Loucy (cell line): Measurements from ENCODE around the gene CEP290.

Experiments
- H2AFZ ChIP-seq: fragments of 200-600 bp; sonication (generic); 2 replicates; pipeline ENCODE4 v1.6.0; 2016; ENCODE audit warnings: antibody characterized with exemption, mild to moderate bottlenecking, low read length, moderate library complexity
- H3F3A ChIP-seq: fragments of 200-600 bp; 2 replicates; pipeline ENCODE4 v1.6.0; 2016; ENCODE audit warnings: antibody characterized with exemption, low read depth, mild to moderate bottlenecking
- H3K27me3 ChIP-seq: fragments of 200-600 bp; sonication (generic); 2 replicates; pipeline ENCODE4 v1.6.1; 2014; ENCODE audit warnings: low read length, mild to moderate bottlenecking; ENCODE audit not compliant: insufficient read depth, poor library complexity, severe bottlenecking
- H3K36me3 ChIP-seq: fragments of 200-600 bp; sonication (generic); 2 replicates; pipeline ENCODE4 v1.6.1; 2016; ENCODE audit warnings: low read length; ENCODE audit not compliant: insufficient read depth
- H3K4me1 ChIP-seq: fragments of 200-600 bp; sonication (generic); 2 replicates; pipeline ENCODE4 v1.5.1; 2014; ENCODE audit warnings: low read length, mild to moderate bottlenecking; ENCODE audit not compliant: insufficient read depth, poor library complexity, severe bottlenecking
- H3K4me2 ChIP-seq: fragments of 200-600 bp; sonication (generic); 2 replicates; pipeline ENCODE4 v1.6.0; 2014; ENCODE audit warnings: antibody characterized with exemption, low read length, low read depth, mild to moderate bottlenecking; ENCODE audit not compliant: poor library complexity, severe bottlenecking
- H3K4me3 ChIP-seq: fragments of 200-600 bp; sonication (generic); 2 replicates; pipeline ENCODE4 v1.5.1; 2014; ENCODE audit warnings: low read length, mild to moderate bottlenecking, mixed read lengths; ENCODE audit not compliant: poor library complexity, severe bottlenecking
- H3K79me2 ChIP-seq: fragments of 200-600 bp; sonication (generic); 2 replicates; pipeline ENCODE4 v1.6.1; 2014; ENCODE audit warnings: low read length; ENCODE audit not compliant: insufficient read depth
- H3K9ac ChIP-seq: fragments of 200-600 bp; sonication (generic); 2 replicates; pipeline ENCODE4 v1.6.0; 2014; ENCODE audit warnings: mild to moderate bottlenecking, low read depth, low read length, moderate library complexity; ENCODE audit not compliant: poor library complexity, severe bottlenecking
- H3K9me2 ChIP-seq: fragments of 200-600 bp; sonication (generic); replicated peaks from 2 replicates; pipeline ENCODE4 v1.6.1; 2016; ENCODE audit warnings: low read depth, low read length, mixed read lengths
- H3K9me3 ChIP-seq: fragments of 200-600 bp; sonication (generic); 2 replicates; pipeline ENCODE4 v1.6.1; 2014; ENCODE audit warnings: mild to moderate bottlenecking, antibody characterized with exemption, low read length, low read depth; ENCODE audit not compliant: insufficient read depth
- H4K20me1 ChIP-seq: fragments of 200-600 bp; sonication (generic); 2 replicates; pipeline ENCODE4 v1.6.0; 2014; ENCODE audit warnings: antibody characterized with exemption, low read length, mild to moderate bottlenecking; ENCODE audit not compliant: insufficient read depth, poor library complexity, severe bottlenecking
- CTCF ChIP-seq: fragments of 200-600 bp; sonication (generic); conservative IDR thresholded peaks from 2 replicates; pipeline ENCODE4 v1.5.1; 2014; ENCODE audit warnings: mild to moderate bottlenecking, antibody characterized with exemption, low read length
- EZH2phosphoT487 ChIP-seq: fragments of 200-600 bp; IDR thresholded peaks from 2 replicates; pipeline ENCODE4 v1.6.1; 2018; ENCODE audit warnings: antibody characterized with exemption, mild to moderate bottlenecking, moderate library complexity, borderline replicate concordance

Gene CEP290

GRCh38 chr12:88141774-88142609, at the start of gene CEP290, which contains the start of gene TMTC3:
Gene CEP290 (minus strand): TSS chr12:88142088. CDS start chr12:88141307, 781 bp downstream.
Gene TMTC3 (plus strand): TSS chr12:88142307. CDS start chr12:88148316, 6,009 bp downstream.
- H3K9me3 ChIP-seq, result no peaks in the 10 kb centered on the region
- H3K4me1 ChIP-seq, result peaks cover 42% of the 10 kb centered on the region
- no peaks in the 10 kb centered on the region for H4K20me1 ChIP-seq
- H3K9me2 ChIP-seq, result no peaks in the 10 kb centered on the region
- H3F3A ChIP-seq, result no peaks in the 10 kb centered on the region
- TF ChIP-seq CTCF, result no peak
- TF ChIP-seq EZH2phosphoT487, result no peak
- H3K4me2 ChIP-seq, result peak within 1 kb of the TSS; percentile 92
- H3K79me2 ChIP-seq, result peaks cover 26% of the 10 kb centered on the region
- peak within 1 kb of the TSS; percentile 77 for H3K9ac ChIP-seq
- H3K4me3 ChIP-seq, result peak within 1 kb of the TSS; percentile 85
- no peaks in the 10 kb centered on the region for H3K27me3 ChIP-seq
- peak within 1 kb of the TSS; percentile 90 for H2AFZ ChIP-seq
- H3K36me3 ChIP-seq, result no peaks in the 10 kb centered on the region

GRCh38 chr12:88188180-88188579, 46.3 kb upstream of the CEP290 start:
- Histone ChIP-seq H3K9ac (no peak overlapping the region), H2AFZ (no peak overlapping the region), H3K9me2 (no peaks in the 10 kb centered on the region), H3K36me3 (peaks cover 8% of the 10 kb centered on the region; the same call in 1 of the 2 replicates), H3K27me3 (no peaks in the 10 kb centered on the region), H3K9me3 (no peaks in the 10 kb centered on the region), H3K79me2 (no peaks in the 10 kb centered on the region), H3K4me2 (no peak overlapping the region), H3K4me3 (no peak overlapping the region), H4K20me1 (no peaks in the 10 kb centered on the region), H3F3A (no peaks in the 10 kb centered on the region), H3K4me1 (no peaks in the 10 kb centered on the region)
- TF ChIP-seq CTCF, result no peak
- no peak for TF ChIP-seq EZH2phosphoT487

GRCh38 chr12:88187571-88187970, 45.7 kb upstream of the CEP290 start:
- no peaks in the 10 kb centered on the region for H4K20me1 ChIP-seq
- H3F3A ChIP-seq, result no peaks in the 10 kb centered on the region
- no peaks in the 10 kb centered on the region for H3K79me2 ChIP-seq
- no peaks in the 10 kb centered on the region for H3K27me3 ChIP-seq
- H3K36me3 ChIP-seq, result peaks cover 8% of the 10 kb centered on the region; the same call in 1 of the 2 replicates
- H3K4me1 ChIP-seq, result no peaks in the 10 kb centered on the region
- H2AFZ ChIP-seq, result no peak overlapping the region
- H3K9ac ChIP-seq, result no peak overlapping the region
- no peak overlapping the region for H3K4me3 ChIP-seq
- no peak for TF ChIP-seq CTCF
- TF ChIP-seq EZH2phosphoT487, result no peak
- no peaks in the 10 kb centered on the region for H3K9me2 ChIP-seq
- H3K9me3 ChIP-seq, result no peaks in the 10 kb centered on the region
- H3K4me2 ChIP-seq, result no peak overlapping the region
